Glutamatergic neuron (in vitro differentiated cells): Measurements from ENCODE around the gene BATF. TPM values are rescaled to one million over a fixed set of nuclear protein-coding genes. Genes with fewer than 3 reads are reported as not detected.

Experiments used
- DNase-seq: peaks from one replicate; pipeline ENCODE4 v3.0.0; 2022
- H3K27ac Mint-ChIP-seq: one replicate; pipeline ENCODE4 v1.8.0; 2020; ENCODE audit warnings: mild to moderate bottlenecking, mixed read lengths, inconsistent platforms; ENCODE audit not compliant: unreplicated experiment
- H3K27me3 Mint-ChIP-seq: one replicate; pipeline ENCODE4 v1.8.0; 2020; ENCODE audit warnings: mild to moderate bottlenecking, moderate library complexity, mixed read lengths, inconsistent platforms; ENCODE audit not compliant: unreplicated experiment
- H3K36me3 Mint-ChIP-seq: one replicate; pipeline ENCODE4 v1.8.0; 2020; ENCODE audit warnings: mild to moderate bottlenecking, mixed read lengths, inconsistent platforms; ENCODE audit not compliant: unreplicated experiment
- H3K4me1 Mint-ChIP-seq: one replicate; pipeline ENCODE4 v1.8.0; 2020; ENCODE audit warnings: mild to moderate bottlenecking, low read depth, mixed read lengths, inconsistent platforms; ENCODE audit not compliant: unreplicated experiment
- H3K4me3 Mint-ChIP-seq: one replicate; pipeline ENCODE4 v1.8.0; 2020; ENCODE audit warnings: mild to moderate bottlenecking, mixed read lengths, inconsistent platforms; ENCODE audit not compliant: unreplicated experiment
- H3K9me3 Mint-ChIP-seq: one replicate; pipeline ENCODE4 v1.8.0; 2020; ENCODE audit warnings: mild to moderate bottlenecking, moderate library complexity, mixed read lengths, inconsistent platforms; ENCODE audit not compliant: unreplicated experiment
- total RNA-seq: library from RNA; stranded (reverse); fragmentation: NEBNext Ultra II Directional; extraction: Animal tissue kit (Norgen Biotek cat#: 25700); gene quantifications from one replicate; pipeline ENCODE4 v1.2.1, GENCODE V29; 2021; ENCODE audit not compliant: unreplicated experiment
- TF ChIP-seq, protein P1 (sequence below): fragments of 200-600 bp; sonication (generic); IDR thresholded peaks from one replicate; pipeline ENCODE4 v1.5.0; 2021; ENCODE audit not compliant: partially characterized antibody, unreplicated experiment

Gene BATF
- total RNA-seq, 1 donor from 2014 or later = not detected

GRCh38 chr14:75577090-75577489 is 54.8 kb downstream of the BATF start:
- H3K4me1 Mint-ChIP-seq = peaks cover 3% of the 10 kb centered on the region
- peaks cover 5% of the 10 kb centered on the region for H3K9me3 Mint-ChIP-seq
- no peak overlapping the region for H3K27ac Mint-ChIP-seq
- peaks cover 6% of the 10 kb centered on the region for H3K27me3 Mint-ChIP-seq
- TF ChIP-seq, protein P1, sequence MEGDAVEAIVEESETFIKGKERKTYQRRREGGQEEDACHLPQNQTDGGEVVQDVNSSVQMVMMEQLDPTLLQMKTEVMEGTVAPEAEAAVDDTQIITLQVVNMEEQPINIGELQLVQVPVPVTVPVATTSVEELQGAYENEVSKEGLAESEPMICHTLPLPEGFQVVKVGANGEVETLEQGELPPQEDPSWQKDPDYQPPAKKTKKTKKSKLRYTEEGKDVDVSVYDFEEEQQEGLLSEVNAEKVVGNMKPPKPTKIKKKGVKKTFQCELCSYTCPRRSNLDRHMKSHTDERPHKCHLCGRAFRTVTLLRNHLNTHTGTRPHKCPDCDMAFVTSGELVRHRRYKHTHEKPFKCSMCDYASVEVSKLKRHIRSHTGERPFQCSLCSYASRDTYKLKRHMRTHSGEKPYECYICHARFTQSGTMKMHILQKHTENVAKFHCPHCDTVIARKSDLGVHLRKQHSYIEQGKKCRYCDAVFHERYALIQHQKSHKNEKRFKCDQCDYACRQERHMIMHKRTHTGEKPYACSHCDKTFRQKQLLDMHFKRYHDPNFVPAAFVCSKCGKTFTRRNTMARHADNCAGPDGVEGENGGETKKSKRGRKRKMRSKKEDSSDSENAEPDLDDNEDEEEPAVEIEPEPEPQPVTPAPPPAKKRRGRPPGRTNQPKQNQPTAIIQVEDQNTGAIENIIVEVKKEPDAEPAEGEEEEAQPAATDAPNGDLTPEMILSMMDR = no peak
- DNase-seq = no peak
- H3K4me3 Mint-ChIP-seq = no peak overlapping the region
- peaks cover 4% of the 10 kb centered on the region for H3K36me3 Mint-ChIP-seq

DNA sequence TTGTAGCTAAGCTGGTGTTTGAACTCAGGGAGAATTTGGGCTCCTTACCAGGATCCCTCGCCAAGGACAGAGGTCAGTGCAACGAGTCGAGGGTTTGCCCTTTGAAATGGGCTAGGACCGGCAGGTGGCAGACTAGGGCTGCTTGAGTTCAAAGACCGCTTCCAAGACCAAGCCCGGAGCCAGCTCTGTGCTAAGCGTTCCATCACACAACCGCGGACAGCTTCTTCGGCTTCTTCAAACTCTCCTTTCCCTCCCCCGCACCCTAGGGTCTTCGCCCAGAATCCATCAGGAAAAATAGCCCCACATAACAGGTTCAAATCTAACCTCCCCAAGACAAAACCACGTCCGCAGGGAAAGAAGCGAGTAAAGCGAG is 55.4 kb downstream of the BATF start:
- TF ChIP-seq, protein P1 = no peak
- Mint-ChIP-seq H3K4me3 (peak overlapping the region; percentile 86), H3K36me3 (peaks cover 4% of the 10 kb centered on the region), H3K4me1 (peaks cover 3% of the 10 kb centered on the region), H3K9me3 (peaks cover 5% of the 10 kb centered on the region), H3K27me3 (peaks cover 6% of the 10 kb centered on the region), H3K27ac (no peak overlapping the region)
- peak; percentile 83 for DNase-seq

GRCh38 chr14:75578102-75578785 is 56.0 kb downstream of the BATF start, which contains the start of gene FLVCR2:
TSS of gene FLVCR2 (plus strand) at chr14:75578620. CDS start at chr14:75578973, 353 bp downstream.
- Mint-ChIP-seq H3K27ac (no peak within 1 kb of the TSS), H3K4me3 (peak within 1 kb of the TSS; percentile 86), H3K36me3 (peaks cover 4% of the 10 kb centered on the region), H3K27me3 (peaks cover 6% of the 10 kb centered on the region), H3K4me1 (peaks cover 3% of the 10 kb centered on the region), H3K9me3 (peaks cover 5% of the 10 kb centered on the region)
- TF ChIP-seq, protein P1 = no peak
- DNase-seq = peak; percentile 55

GRCh38 chr14:75578786-75579337 is 56.6 kb downstream of the BATF start:
- Mint-ChIP-seq H3K4me3 (peak overlapping the region; percentile 86), H3K4me1 (peaks cover 3% of the 10 kb centered on the region), H3K9me3 (peaks cover 5% of the 10 kb centered on the region), H3K27ac (no peak overlapping the region), H3K27me3 (peaks cover 6% of the 10 kb centered on the region), H3K36me3 (peaks cover 4% of the 10 kb centered on the region)
- no peak for DNase-seq
- TF ChIP-seq, protein P1 = no peak

GRCh38 chr14:75579338-75579864 is 57.1 kb downstream of the BATF start:
- no peak for DNase-seq
- TF ChIP-seq, protein P1 = no peak
- peaks cover 4% of the 10 kb centered on the region for H3K36me3 Mint-ChIP-seq
- H3K4me1 Mint-ChIP-seq = peaks cover 3% of the 10 kb centered on the region
- H3K4me3 Mint-ChIP-seq = peak overlapping the region; percentile 86
- no peak overlapping the region for H3K27ac Mint-ChIP-seq
- peaks cover 5% of the 10 kb centered on the region for H3K9me3 Mint-ChIP-seq
- peaks cover 6% of the 10 kb centered on the region for H3K27me3 Mint-ChIP-seq
